Measurements from ENCODE around the gene STK16.

The STK16 gene

DNA sequence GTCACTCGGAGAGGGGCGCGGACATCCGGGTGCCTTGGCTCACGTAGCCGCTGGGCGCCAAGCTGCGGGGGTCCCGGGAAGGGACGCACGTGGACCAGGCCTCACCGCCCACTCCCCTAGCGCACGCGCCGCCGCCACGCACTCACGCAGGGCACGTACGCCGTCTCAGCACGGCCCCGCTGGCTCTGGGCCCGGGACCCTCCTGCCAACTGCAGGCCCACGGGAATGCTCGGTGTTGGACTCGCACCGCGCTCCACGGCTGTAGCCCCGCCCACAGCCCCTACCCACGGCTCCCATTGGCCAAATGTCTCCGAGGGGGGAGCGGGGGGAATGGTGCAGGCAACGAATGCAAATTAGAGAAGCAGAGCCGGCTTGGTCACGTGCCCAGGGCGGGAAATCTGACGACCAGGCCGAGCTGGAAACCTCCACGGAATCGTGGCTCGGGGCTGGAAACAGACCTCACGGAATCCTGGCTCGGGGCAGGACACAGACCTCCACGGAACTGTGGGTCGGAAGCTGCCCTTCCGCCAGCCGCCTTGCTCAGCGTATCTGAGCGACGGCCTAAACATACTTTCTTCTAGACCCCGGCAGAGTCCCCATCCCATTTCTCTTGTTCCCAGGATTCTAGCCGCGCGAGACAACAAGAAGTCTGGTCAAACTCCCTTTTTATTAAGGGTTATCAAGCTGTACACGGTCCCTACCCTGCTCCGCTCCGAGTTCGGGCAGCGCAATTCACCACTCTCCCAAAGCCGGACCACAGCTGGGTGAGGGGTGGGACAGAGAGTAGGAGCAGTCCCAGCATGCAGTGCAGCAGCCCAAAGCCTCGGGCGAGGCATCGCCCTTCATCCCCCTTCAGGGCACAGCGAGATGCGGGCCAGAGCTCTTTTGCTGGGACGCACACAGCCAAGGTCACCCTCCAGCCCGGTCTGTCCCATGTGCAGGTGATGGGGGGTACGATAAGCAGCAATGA lies 26.3 kb upstream of the STK16 start, which contains the start of gene ABCB6:
TSS of gene ABCB6 (minus strand) at position 227 of the 970 bp plus-strand sequence. CDS start 285 bp downstream, outside the sequence.
- H3K36me3 ChIP-seq (ENCODE audit: insufficient read depth, low read length), result peaks cover 35% of the 10 kb centered on the region; the same call in 1 of the 2 replicates
- no peak within 1 kb of the TSS for H2AFZ ChIP-seq (ENCODE audit: low read length)
- peak within 1 kb of the TSS; percentile 33 for H3K4me3 ChIP-seq (ENCODE audit: low read length, poor library complexity, severe bottlenecking)
- H3F3A ChIP-seq (ENCODE audit: low read depth), result no peaks in the 10 kb centered on the region
- peak within 1 kb of the TSS; percentile 60 for H3K4me2 ChIP-seq (ENCODE audit: low read depth, low read length, poor library complexity, severe bottlenecking)
- H3K9me3 ChIP-seq (ENCODE audit: insufficient read depth, low read depth, low read length), result no peaks in the 10 kb centered on the region
- no peak for TF ChIP-seq EZH2phosphoT487 (IDR thresholded peaks at IDR 0.05; ENCODE audit: borderline replicate concordance)
- TF ChIP-seq, protein P1, sequence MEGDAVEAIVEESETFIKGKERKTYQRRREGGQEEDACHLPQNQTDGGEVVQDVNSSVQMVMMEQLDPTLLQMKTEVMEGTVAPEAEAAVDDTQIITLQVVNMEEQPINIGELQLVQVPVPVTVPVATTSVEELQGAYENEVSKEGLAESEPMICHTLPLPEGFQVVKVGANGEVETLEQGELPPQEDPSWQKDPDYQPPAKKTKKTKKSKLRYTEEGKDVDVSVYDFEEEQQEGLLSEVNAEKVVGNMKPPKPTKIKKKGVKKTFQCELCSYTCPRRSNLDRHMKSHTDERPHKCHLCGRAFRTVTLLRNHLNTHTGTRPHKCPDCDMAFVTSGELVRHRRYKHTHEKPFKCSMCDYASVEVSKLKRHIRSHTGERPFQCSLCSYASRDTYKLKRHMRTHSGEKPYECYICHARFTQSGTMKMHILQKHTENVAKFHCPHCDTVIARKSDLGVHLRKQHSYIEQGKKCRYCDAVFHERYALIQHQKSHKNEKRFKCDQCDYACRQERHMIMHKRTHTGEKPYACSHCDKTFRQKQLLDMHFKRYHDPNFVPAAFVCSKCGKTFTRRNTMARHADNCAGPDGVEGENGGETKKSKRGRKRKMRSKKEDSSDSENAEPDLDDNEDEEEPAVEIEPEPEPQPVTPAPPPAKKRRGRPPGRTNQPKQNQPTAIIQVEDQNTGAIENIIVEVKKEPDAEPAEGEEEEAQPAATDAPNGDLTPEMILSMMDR (conservative IDR thresholded peaks at IDR 0.05; ENCODE audit: low read length), result no peak
- peaks cover 10% of the 10 kb centered on the region for H3K4me1 ChIP-seq (ENCODE audit: insufficient read depth, low read length, poor library complexity, severe bottlenecking)
- H3K9ac ChIP-seq (ENCODE audit: low read depth, low read length, poor library complexity, severe bottlenecking), result no peak within 1 kb of the TSS
- no peaks in the 10 kb centered on the region for H3K9me2 ChIP-seq (replicated peaks; ENCODE audit: low read depth, low read length)
- H3K79me2 ChIP-seq (ENCODE audit: insufficient read depth, low read length), result no peaks in the 10 kb centered on the region
- H3K27me3 ChIP-seq (ENCODE audit: insufficient read depth, low read length, poor library complexity, severe bottlenecking), result no peaks in the 10 kb centered on the region
- H4K20me1 ChIP-seq (ENCODE audit: insufficient read depth, low read length, poor library complexity, severe bottlenecking), result no peaks in the 10 kb centered on the region

DNA sequence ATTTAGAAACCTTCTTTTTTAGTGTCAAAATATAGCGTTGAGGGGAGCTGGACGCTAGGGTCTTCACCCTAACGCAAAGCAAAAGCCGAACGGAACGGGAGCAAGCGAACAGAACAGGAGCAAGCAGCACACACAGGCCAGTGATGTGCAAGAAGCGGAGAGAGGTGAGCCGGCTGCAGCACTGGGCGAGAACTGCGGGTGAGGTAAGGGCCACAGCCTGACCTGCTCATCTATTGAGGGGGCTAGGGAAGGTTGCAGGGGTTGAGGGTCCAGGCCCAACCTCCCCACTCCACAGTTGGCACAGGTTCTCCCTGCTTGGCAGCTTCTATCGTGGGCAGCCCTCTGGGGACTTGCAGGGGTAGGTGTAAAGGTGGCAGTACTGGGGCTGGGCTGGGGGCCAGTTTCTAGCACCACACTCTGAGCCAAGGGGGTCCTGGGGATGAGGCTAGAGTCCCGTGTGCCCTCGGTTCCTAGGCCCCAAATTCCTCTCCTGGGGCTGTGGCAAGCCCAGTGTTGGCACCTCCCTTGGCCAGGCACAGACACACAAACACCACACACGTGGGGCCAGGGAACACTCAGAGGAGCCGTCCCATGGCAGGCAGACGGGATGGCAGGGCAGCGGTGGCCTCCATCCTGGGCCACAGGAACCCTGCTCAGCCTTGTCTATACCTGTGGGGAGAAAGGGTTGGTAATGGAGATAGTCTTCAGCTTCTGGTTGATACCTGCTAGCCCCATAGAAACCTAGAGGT lies 25.3 kb upstream of the STK16 start:
- Histone ChIP-seq H3K4me1 (ENCODE audit: insufficient read depth, low read length, poor library complexity, severe bottlenecking) (peaks cover 10% of the 10 kb centered on the region), H3K4me3 (ENCODE audit: low read length, poor library complexity, severe bottlenecking) (no peak overlapping the region), H3K9ac (ENCODE audit: low read depth, low read length, poor library complexity, severe bottlenecking) (no peak overlapping the region), H3K36me3 (ENCODE audit: insufficient read depth, low read length) (peaks cover 45% of the 10 kb centered on the region; the same call in 1 of the 2 replicates), H3K27me3 (ENCODE audit: insufficient read depth, low read length, poor library complexity, severe bottlenecking) (no peaks in the 10 kb centered on the region), H3K4me2 (ENCODE audit: low read depth, low read length, poor library complexity, severe bottlenecking) (no peak overlapping the region), H4K20me1 (ENCODE audit: insufficient read depth, low read length, poor library complexity, severe bottlenecking) (no peaks in the 10 kb centered on the region), H3K79me2 (ENCODE audit: insufficient read depth, low read length) (no peaks in the 10 kb centered on the region), H2AFZ (ENCODE audit: low read length) (no peak overlapping the region), H3K9me3 (ENCODE audit: insufficient read depth, low read depth, low read length) (no peaks in the 10 kb centered on the region), H3F3A (ENCODE audit: low read depth) (no peaks in the 10 kb centered on the region), H3K9me2 (replicated peaks; ENCODE audit: low read depth, low read length) (no peaks in the 10 kb centered on the region)
- TF ChIP-seq EZH2phosphoT487 (IDR thresholded peaks at IDR 0.05; ENCODE audit: borderline replicate concordance), result no peak
- TF ChIP-seq, protein P1 (conservative IDR thresholded peaks at IDR 0.05; ENCODE audit: low read length), result no peak

DNA sequence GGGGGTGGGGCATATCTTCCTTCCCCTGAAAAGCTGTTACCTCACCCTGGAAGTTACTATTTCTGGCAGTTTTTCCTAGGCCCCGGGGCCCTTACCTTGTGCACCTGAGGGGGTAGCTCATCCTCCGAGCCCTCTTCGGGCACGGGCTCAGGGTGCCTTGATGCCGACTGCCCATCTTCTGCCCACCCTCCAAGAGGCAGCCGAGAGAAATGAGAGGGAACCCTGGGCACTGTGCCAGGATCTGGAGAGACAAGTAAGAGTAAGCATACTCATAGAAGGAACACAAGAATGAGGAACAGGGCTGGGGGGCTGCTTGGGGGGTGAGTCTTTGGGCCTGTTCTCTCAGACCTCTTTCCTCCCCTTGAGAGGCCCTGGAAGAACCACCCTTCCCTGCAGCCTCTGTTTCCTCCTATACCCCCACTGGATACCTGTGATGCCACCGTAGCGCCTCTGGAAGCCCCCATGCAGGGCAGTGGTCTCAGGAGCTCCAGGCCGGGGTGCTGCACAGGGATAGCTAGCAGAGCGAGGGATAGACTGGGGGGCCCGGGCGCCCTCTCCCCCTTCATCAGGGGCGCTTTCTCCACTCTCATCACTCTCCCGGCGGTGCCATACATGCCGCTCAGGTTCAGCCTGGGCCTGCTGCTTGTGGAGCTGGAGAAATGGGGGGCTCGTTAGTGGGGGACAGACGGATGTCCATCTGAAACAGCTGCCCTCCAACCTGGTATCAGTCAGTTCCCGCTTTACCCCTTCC lies 24.5 kb upstream of the STK16 start:
- no peaks in the 10 kb centered on the region for H3K9me2 ChIP-seq (replicated peaks; ENCODE audit: low read depth, low read length)
- no peaks in the 10 kb centered on the region for H3K79me2 ChIP-seq (ENCODE audit: insufficient read depth, low read length)
- no peak overlapping the region for H2AFZ ChIP-seq (ENCODE audit: low read length)
- H3K36me3 ChIP-seq (ENCODE audit: insufficient read depth, low read length), result peaks cover 53% of the 10 kb centered on the region; the same call in 1 of the 2 replicates
- TF ChIP-seq, protein P1 (conservative IDR thresholded peaks at IDR 0.05; ENCODE audit: low read length), result no peak
- H3F3A ChIP-seq (ENCODE audit: low read depth), result no peaks in the 10 kb centered on the region
- no peaks in the 10 kb centered on the region for H3K27me3 ChIP-seq (ENCODE audit: insufficient read depth, low read length, poor library complexity, severe bottlenecking)
- H3K4me3 ChIP-seq (ENCODE audit: low read length, poor library complexity, severe bottlenecking), result no peak overlapping the region
- no peak overlapping the region for H3K4me2 ChIP-seq (ENCODE audit: low read depth, low read length, poor library complexity, severe bottlenecking)
- H4K20me1 ChIP-seq (ENCODE audit: insufficient read depth, low read length, poor library complexity, severe bottlenecking), result no peaks in the 10 kb centered on the region
- peaks cover 10% of the 10 kb centered on the region for H3K4me1 ChIP-seq (ENCODE audit: insufficient read depth, low read length, poor library complexity, severe bottlenecking)
- H3K9me3 ChIP-seq (ENCODE audit: insufficient read depth, low read depth, low read length), result no peaks in the 10 kb centered on the region
- no peak overlapping the region for H3K9ac ChIP-seq (ENCODE audit: low read depth, low read length, poor library complexity, severe bottlenecking)

Data from Loucy (cell line).